ENCODE measurements around the gene SEMA5A. TPM values are rescaled to one million over a fixed set of nuclear protein-coding genes. Genes with fewer than 3 reads are reported as not detected.

SEMA5A gene
- polyA plus RNA-seq, 1 donor (not counting 4 experiments of a cell fraction or from before 2014, with no cell fraction given): 0.16 TPM

- H3K9ac ChIP-seq (ENCODE audit: control insufficient read depth, extremely low read depth, insufficient read depth, low read length): no peak overlapping the region
- no peak for DNase-seq (ENCODE audit: low read depth, low spot score)
- H3K4me2 ChIP-seq (ENCODE audit: control insufficient read depth, extremely low read depth, insufficient read depth, low read depth, low read length): no peak overlapping the region
- no peaks in the 10 kb centered on the region for H3K79me2 ChIP-seq (ENCODE audit: control insufficient read depth, insufficient read depth, low read length)
- TF ChIP-seq CTCF (optimal IDR thresholded peaks at IDR 0.05 in 1 of 3, IDR thresholded peaks at IDR 0.05 in 1 of 3, conservative IDR thresholded peaks at IDR 0.05 in 1 of 3; ENCODE audit: extremely low read depth in 1 of 3, insufficient read depth in 2 of 3, low read length in 3 of 3) (no peak), EZH2 (IDR thresholded peaks at IDR 0.05; ENCODE audit: low read length) (no peak)
- no peak overlapping the region for H3K4me3 ChIP-seq (ENCODE audit: control insufficient read depth in 2 of 3, extremely low read depth in 1 of 3, insufficient read depth in 2 of 3, low read depth in 1 of 3, low read length in 3 of 3)
- no peaks in the 10 kb centered on the region for H3K9me1 ChIP-seq (ENCODE audit: control insufficient read depth, extremely low read depth, insufficient read depth, low read length)
- no peaks in the 10 kb centered on the region for H3K36me3 ChIP-seq (ENCODE audit: control insufficient read depth in 2 of 2, extremely low read depth in 1 of 2, insufficient read depth in 2 of 2, low read length in 2 of 2)
- no peak overlapping the region for H2AFZ ChIP-seq (ENCODE audit: control insufficient read depth, low read length)
- dilution Hi-C loops (cut with MboI; ENCODE audit: extremely low pct_ligation_motif_present, low sequenced_read_pairs): no loop called here
- H4K20me1 ChIP-seq (ENCODE audit: control insufficient read depth, extremely low read depth, insufficient read depth, low read length): no peaks in the 10 kb centered on the region
- no peak overlapping the region for H3K27ac ChIP-seq (ENCODE audit: control insufficient read depth, insufficient read depth, low read length)
- no peaks in the 10 kb centered on the region for H3K4me1 ChIP-seq (ENCODE audit: control insufficient read depth, extremely low read depth, insufficient read depth, low read length)
- FAIRE-seq: no peak
- no peaks in the 10 kb centered on the region for H3K27me3 ChIP-seq (ENCODE audit: control insufficient read depth, extremely low read depth, insufficient read depth, low read length)
- H3K9me3 ChIP-seq (ENCODE audit: control insufficient read depth, low read depth, low read length): no peaks in the 10 kb centered on the region
Observed at GRCh38 chr5:9239626-9240025, 306.2 kb downstream of the SEMA5A start.

GRCh38 chr5:9239071-9239470 lies 306.8 kb downstream of the SEMA5A start:
- no peaks in the 10 kb centered on the region for H3K27me3 ChIP-seq (ENCODE audit: control insufficient read depth, extremely low read depth, insufficient read depth, low read length)
- no peak overlapping the region for H3K9ac ChIP-seq (ENCODE audit: control insufficient read depth, extremely low read depth, insufficient read depth, low read length)
- no peak for TF ChIP-seq EZH2 (IDR thresholded peaks at IDR 0.05; ENCODE audit: low read length)
- no peak for TF ChIP-seq CTCF (optimal IDR thresholded peaks at IDR 0.05 in 1 of 3, IDR thresholded peaks at IDR 0.05 in 1 of 3, conservative IDR thresholded peaks at IDR 0.05 in 1 of 3; ENCODE audit: extremely low read depth in 1 of 3, insufficient read depth in 2 of 3, low read length in 3 of 3)
- H3K4me1 ChIP-seq (ENCODE audit: control insufficient read depth, extremely low read depth, insufficient read depth, low read length): no peaks in the 10 kb centered on the region
- DNase-seq (ENCODE audit: low read depth, low spot score) (peak; percentile 19), FAIRE-seq (no peak)
- H3K27ac ChIP-seq (ENCODE audit: control insufficient read depth, insufficient read depth, low read length): no peak overlapping the region
- H3K36me3 ChIP-seq (ENCODE audit: control insufficient read depth in 2 of 2, extremely low read depth in 1 of 2, insufficient read depth in 2 of 2, low read length in 2 of 2): no peaks in the 10 kb centered on the region
- no peaks in the 10 kb centered on the region for H3K9me3 ChIP-seq (ENCODE audit: control insufficient read depth, low read depth, low read length)
- no peak overlapping the region for H3K4me2 ChIP-seq (ENCODE audit: control insufficient read depth, extremely low read depth, insufficient read depth, low read depth, low read length)
- H4K20me1 ChIP-seq (ENCODE audit: control insufficient read depth, extremely low read depth, insufficient read depth, low read length): no peaks in the 10 kb centered on the region
- H3K9me1 ChIP-seq (ENCODE audit: control insufficient read depth, extremely low read depth, insufficient read depth, low read length): no peaks in the 10 kb centered on the region
- no peak overlapping the region for H3K4me3 ChIP-seq (ENCODE audit: control insufficient read depth in 2 of 3, extremely low read depth in 1 of 3, insufficient read depth in 2 of 3, low read depth in 1 of 3, low read length in 3 of 3)
- no peak overlapping the region for H2AFZ ChIP-seq (ENCODE audit: control insufficient read depth, low read length)
- H3K79me2 ChIP-seq (ENCODE audit: control insufficient read depth, insufficient read depth, low read length): no peaks in the 10 kb centered on the region
- dilution Hi-C loops (cut with MboI; ENCODE audit: extremely low pct_ligation_motif_present, low sequenced_read_pairs): no loop called here

Data from keratinocyte (primary cell).